HG03045 (cell line): Measurements from ENCODE around the gene NIPAL3.
"Not testable (repeated sequence)": the region's sequence is repeated elsewhere in the genome, so short reads cannot be mapped to it uniquely, and the experiment has no call there.

ENCODE experiments used
- ATAC-seq: cut with Tn5 transposase; IDR thresholded peaks from one replicate; pipeline ENCODE4 v1.9.1; 2021; ENCODE audit warnings: mild to moderate bottlenecking, moderate library complexity; ENCODE audit not compliant: unreplicated experiment

Gene NIPAL3

DNA sequence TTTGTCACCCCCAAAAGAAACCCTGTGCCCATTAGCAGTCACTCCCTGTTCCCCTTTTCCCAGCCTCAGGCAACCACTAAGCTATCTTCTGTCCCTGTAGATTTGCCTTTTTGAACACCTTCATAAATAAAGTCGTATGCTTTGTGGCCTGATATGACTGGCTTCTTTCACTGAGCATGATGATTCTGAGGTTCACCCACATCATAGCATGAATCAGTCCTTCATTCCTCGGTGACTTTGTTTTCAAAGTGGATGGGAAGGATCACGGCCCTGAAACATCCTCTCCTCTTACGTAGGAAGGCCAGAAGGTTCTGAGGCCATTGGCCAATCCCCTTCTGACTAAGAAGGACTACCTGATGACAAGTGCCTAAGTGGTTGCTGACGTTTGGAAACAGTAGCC, 39.1 kb downstream of the NIPAL3 start:
- ATAC-seq = no peak

DNA sequence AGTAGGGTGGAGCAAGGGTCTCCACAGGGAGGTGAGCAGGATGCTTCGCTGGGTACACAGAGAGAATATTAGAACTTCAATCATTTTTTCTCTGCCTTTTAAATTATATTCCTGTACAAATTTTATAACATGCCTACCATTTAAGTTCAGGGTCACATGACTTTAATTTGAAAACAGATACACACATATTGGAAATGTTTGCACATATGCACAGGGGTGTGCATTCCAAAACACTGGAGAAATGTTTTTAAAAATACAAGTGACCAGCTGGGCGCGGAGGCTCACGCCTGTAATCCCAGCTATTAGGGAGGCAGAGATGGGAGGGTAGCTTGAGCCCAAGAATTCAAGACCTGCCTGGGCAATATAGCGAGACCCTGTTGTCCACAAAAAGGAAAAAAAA, 39.7 kb downstream of the NIPAL3 start:
- ATAC-seq = no peak

DNA sequence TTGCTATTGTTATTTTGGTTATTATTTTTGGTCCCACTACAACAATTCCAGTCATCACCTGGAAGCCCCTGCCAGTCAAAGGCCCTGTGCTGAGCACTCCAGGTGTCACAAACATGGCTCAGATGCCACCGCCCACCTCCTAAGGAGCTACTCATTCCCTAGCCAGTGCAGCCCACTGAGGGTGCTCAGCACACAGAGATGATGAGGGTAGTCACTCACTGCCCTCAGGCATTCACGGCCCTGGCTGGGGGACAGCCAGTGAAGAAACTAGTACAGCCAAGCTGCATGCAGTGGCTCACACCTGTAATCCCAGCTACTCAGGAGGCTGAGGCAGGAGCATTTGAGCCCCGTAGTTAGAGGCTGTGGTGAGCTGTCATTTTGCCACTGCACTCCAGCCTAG, 42.3 kb downstream of the NIPAL3 start:
- no peak for ATAC-seq

DNA sequence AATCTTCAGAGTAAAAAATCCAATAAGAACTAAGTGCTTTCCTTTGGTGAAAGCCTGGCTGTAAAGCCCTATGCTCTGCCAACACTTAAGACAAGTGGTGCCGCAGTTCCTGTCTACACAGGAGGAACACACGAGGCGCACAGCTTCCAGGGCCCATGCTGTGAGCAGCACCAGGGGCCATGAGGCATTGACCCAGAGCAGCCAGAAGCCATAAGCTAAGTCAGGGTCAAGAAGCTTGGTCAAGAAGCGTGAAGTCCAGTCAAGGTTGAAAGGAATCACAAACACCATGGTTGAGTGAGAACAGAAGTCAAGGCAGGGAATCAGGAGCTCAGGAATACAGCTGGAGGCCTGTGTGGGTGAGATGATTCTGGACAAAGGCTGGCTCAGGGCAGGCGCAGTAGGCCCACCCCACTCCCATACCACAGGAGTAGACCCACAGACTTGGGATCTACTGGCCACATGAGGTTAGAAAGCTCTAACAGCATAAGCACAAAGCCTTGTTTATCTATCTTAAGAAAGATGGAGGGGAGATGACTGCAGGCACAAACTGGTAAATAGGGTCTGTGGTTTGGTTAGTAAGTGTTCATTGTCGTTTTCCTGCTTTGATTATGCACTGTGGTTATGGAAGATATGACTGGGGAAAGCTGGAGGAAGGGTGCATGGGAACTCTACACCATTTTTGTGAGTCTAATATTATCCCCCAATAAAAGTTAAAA, 44.1 kb downstream of the NIPAL3 start:
- no peak for ATAC-seq

DNA sequence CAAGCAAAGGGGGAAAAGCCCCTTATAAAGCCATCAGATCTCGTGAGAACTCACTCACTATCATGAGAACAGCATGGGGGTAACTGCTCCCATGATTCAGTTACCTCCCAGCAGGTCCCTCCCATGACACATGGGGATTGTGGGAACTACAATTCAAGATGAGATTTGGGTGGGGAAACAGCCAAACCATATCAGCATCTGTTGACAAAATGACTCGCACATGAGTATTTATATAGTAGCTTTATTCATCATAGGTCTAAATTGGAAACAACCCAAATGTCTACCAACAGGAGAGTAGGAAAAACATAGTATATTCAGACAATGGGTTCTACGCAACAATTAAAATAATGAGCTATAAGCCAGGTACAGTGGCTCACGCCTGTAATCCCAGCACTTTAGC, 46.5 kb downstream of the NIPAL3 start:
- not testable (repeated sequence) for ATAC-seq

DNA sequence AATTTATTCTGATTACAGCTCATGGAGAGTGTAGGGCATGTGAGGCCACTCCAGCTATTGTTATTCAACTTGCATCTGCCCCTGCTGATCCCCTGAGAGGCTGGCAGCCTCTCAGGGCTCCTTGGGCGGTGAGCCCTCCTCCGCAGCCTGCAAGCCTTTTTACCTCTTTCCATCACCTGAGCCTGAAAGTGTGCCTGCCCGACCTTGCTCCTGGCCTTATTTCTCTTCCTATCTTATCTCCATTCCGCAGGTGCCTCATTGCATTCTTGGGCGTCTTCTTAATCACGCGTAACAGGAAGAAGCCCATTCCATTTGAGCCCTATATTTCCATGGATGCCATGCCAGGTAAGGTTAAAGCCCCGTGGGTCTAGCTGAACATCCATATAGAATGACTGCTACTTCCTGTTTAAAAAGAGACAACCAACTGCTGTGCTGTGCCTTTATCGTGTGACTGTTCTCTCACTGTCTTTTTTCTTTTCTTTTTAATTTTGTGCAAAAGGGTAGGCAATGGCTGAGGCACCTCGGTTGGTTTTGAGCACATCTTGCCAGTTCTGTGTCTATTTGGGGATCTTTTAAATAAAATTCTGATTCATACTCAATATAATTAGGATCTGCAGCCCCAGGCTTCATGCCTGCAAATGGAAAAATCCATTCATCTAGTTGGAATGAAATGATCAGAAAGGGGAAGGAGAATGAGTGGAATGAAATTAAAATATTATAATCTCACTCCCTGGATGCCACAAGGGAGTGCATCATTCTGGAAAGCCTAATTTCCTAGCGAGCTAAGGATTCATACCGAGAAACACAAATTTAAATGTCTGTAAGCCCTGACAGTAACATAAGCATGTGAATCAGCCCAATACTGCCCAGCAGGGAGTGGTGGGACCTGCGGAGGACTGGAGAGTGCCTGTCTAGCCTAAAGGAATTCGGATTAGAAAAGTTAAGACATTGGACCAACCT, 48.5 kb downstream of the NIPAL3 start:
- no peak for ATAC-seq

DNA sequence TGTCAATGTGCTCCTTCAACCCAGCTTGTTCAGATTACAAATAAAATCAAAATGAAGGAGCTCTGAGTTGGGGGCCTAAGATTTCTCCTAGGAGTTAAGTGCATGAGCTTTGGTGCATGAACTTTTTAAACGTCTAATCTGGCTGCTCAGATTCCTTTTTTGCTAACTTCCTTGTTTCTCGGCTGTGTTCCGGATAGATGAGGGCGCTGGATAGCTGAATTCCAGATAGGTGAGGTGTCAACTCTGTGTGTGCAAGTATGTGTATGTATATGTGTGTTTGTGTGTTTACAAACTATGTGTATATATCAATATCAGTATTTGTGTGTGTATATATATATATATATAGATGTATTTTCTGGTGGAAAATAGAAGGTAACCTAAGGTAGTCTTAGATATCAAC, 49.5 kb downstream of the NIPAL3 start:
- no peak for ATAC-seq

DNA sequence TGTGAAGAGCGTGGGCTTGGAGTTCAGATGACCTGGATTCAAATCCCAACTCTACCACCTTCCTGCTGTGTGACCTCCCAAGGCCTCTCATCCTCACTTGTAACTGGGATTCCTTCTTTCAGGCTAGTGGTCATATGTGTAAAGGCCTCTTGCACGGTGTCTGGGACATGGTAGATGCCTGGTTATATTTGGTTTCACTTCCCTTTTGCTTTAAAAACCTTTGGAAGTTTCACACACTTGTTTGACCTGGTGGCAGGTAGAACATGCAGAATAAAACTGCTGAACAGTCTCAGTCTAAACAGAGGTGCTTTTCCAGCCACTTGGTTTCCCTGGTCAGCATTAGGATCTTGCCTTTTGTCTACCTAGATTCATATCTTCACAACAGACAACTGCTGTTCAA, 50.0 kb downstream of the NIPAL3 start:
- ATAC-seq = no peak

DNA sequence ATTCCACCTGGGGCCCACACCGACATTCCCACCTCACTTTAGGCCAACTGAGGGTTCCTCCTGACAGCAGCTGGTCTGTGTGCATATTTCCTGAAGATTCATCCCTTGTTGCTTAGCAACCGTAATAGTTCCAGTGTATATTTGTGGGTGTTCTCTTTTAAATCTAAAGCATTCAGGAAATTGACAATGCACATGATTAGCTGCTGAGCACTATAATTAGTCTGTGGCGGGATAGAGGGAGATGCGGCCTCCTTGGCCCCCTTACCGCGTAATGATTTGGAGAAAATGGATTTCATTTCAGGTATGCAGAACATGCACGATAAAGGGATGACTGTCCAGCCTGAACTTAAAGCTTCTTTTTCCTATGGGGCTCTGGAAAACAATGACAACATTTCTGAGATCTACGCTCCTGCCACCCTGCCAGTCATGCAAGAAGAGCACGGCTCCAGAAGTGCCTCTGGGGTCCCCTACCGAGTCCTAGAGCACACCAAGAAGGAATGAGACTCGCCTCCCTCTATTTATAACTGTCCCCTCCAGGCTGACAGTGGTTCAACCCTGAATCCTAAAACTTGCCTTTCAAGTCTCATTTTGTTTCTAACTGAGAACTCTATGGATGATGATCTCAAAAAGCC, 53.2 kb downstream of the NIPAL3 start:
- no peak for ATAC-seq

DNA sequence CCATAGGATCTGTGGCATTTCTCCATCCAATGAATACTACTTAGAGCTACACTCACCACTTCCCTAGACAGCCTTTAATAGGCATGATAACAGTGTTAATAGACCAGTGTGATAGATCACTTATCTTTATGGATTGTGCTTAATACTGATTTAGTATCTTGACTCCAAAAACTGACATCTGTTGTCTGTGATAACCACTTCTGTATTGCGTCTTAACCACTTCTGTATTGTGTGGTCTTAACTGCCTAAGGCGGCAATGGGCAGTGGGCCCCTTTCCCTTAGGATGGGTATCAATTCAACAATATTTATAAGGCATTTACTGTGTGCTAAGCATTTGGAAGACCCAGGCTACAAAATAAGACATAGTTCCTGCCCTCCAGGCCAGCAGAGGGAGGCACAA, 55.0 kb downstream of the NIPAL3 start:
- no peak for ATAC-seq

DNA sequence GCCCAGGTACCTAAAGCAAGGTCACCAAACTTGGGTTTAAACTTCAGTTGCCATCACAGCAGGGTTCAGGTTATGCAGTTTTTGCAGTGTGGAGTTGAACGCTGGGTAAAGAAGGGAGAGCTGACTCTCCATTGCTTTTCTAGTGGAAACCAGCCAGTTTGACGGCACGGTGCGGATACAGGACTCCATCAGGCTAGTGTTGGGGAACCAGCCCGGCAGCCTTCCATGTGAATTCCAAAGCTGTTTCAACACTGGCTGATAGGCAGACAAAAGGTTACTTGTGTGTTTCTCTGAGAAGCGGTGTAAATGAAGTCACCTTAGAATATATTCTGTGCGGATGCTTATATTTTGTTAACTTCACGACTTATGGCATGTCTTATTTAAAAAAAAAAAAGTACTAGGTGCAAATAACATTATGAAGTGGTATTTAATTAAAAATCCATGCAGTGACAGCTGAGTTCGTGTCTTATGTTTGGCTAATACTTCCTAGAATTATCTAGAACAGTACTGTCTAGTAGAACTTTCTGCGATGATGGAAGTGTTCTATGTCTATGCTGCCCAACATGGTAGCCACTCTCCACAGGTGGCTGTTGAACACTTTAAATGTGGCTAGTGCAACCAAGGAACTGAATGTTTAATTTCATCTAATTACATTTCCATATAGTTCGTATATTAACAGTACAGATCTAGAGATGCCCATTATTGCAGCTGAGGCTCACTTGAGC, 57.1 kb downstream of the NIPAL3 start:
- ATAC-seq = no peak

DNA sequence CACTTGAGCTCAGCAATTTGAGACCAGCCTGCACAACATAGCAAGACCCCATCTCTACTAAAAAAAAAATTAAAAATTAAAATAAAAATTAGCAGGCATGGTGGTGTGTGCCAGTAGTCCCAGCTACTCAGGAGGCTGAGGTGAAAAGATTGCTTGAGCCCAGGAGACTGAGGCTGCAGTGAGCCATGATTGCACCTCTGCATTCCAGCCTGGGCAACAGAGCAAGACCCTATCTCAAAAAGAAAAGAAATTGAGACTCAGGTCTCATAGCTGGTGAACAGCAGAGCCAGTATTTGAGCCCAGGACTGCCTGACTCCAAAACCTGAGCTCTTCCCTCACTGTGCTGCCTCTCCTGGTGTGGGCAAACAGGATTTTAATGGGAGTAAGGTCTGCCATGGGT, 58.6 kb downstream of the NIPAL3 start:
- ATAC-seq = no peak

DNA sequence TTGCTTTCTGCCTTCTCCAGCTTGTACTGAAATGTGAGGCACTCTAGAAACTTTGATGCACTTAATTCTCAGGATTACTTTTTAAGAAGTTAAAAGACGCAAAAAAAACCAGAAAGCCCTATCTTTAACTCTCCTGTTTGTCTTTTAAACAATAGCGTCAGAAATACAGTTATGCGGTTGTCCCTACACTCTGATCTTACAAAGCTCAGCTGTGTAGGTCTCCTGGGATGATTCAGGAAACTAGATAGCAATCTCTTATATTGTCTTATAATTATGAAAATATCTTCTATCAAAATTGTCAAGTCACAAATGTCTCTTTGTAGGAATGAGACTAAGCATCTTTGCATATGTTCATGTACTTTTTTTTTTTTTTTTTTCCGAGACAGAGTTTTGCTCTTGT, 60.1 kb downstream of the NIPAL3 start:
- no peak for ATAC-seq

DNA sequence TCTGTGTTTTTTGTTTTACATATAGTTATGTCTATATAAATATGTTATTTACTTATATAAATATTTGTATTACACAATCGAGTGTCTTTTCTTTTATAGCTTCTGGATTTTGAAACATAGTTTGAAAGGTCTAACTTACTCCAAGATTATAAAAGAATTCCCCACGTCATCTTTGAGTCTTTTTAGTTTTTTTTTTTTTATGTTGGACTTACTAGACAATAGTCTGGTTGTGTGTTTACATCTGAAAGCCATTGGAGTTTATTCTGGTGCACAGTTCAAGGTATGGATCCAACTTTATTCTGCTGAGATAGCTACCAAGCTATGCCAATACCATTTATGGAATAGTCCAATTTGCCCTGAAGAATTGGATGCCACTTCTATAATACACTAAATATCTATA, 61.0 kb downstream of the NIPAL3 start:
- no peak for ATAC-seq

DNA sequence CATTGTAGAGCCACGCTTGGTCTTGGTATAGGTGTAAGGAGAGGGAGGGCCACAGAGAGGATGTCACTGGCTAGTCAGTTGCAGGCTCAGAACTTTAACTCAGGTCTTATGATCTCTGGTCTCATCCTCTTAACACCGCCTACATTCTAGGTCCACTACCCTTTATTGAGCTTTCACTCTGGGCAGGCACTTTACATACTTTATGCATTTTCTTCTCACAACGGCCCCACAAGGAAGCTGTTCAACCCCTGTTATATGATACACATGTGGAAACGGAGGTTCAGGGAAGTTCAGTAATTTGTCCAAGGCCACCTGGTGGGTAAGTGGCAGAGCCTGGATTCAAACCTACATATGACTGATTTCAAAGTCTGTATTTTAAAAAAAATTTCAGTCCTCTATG, 61.7 kb downstream of the NIPAL3 start:
- ATAC-seq = no peak

DNA sequence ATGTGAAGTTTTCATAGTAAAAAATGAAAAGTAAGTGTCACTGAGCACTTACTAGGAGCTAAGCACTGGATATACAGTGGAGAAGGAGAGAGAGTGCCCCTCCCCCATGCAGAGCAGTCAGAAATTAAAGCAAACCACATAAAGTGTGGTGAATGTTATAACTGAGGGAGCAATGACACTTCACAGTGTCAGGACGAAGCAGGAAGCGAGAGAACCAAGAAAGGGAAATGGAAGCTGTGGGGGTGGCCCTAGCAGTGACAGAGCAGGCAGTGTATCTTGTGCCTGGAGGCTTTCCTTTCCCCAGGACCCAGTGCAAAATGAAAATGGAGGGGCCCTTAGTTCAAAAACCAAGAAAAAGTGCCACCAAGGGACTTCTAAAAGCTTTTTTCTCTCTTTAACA, 65.5 kb downstream of the NIPAL3 start:
- no peak for ATAC-seq

DNA sequence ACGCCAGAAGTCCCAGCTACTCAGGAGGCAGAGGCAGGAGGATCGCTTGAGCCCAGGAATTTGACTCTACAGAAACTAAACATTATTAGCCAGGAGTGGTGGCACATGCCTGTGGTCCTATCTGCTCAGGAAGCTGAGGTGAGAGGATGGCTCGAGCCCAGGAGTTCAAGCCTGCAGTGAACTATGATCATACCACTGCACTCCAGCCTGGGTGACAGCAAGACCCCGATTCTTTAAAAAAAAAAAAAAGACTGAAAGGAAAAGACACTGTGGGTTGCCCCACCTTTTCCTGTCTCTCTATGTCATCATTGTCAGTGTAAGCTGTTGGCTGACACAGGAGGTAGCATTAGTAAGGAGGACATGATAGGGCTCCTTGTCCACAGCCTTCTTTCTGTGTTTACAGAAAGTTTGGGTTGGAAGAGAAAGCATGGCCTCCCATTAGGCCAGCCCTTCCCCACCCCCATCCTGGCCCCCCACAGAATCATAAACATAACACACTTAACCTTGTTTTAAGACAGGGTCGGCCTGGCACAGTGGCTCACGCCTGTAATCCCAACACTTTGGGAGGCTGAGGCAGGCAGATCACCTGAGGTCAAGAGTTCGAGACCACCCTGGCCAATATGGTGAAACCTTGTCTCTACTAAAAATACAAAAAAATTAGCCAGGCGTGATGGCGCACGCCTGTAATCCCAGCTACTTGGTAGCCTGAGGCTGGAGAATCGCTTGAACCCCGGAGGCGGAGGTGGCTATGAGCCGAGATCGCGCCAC, 66.4 kb downstream of the NIPAL3 start:
- no peak for ATAC-seq

DNA sequence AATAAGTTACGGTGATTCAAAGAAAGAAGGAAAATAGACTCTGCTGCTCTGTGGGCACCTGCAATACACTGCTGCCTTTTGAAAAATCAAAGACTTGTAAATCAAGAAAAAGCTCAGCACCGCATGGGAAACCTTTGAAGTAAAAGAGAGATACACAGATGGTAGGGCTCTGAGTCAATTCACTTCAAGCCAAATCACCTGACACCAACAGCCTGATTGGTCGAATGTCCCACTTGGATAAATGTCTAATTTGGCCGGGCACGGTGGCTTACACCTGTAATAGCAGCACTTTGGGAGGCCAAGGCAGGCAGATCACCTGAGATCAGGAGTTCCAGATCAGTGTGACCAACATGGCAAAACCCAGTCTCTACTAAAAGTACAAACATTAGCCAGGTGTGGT, 67.8 kb downstream of the NIPAL3 start:
- no peak for ATAC-seq

DNA sequence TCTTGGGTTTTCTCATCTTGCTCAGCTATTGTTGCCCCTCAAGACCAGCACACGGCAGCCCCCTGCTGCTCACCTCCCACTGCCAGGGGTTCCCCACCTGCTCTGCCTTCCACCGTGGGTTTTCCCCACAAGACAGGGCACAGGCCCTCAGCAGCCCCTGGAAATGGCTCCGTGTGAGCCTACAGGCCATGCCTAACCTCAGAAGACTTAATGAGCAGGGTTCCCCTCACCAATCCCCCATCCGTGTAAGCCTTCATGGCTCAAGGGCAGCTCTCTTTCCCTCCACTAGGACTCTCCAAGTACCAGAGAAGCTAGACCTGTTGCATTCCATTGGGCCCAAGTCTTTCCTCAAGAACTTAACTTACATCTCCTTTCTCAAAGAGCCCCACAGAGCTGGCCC, 68.6 kb downstream of the NIPAL3 start:
- no peak for ATAC-seq

DNA sequence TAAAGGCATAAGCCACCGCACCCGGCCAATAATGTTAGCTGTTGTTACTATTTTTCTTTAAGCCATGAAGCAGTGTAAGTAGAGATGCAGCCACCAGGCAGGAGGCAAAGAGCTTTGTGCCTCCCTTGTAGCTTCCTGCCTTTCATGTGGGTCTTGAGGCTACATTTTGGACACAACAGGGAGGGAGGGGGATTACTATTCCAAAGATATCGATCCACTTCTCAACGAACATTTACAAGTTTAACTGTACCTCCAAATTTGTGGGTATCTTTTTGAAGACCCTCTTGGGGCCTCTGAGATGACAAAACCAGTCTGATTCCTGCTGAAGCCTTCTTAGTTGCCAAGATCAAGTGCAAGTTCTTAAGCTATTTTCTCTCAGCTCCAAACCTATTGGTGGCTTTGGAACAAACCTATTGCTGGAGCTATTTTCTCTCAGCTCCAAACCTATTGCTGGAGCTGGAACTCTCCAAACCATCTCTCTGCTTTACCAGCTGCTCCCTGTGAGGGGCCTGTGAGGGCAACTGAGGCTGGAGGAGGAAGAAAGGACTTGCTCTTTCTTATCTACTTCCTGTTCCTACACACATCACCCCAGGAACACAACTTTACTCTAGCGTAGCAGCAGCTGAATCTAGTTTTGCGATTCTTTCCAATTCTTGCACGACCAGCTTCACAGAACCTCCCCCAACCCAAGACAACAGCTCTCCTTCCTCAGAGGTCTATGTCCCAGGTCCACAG, 70.9 kb downstream of the NIPAL3 start:
- no peak for ATAC-seq
